Stimulated activated naive B cell treated with anti-CD40 and anti-IgM and Interleukin-4, amounts not matched to agents 10 μg/mL and 1 μg/mL and 100 μg/mL, for 72 hours (primary cell): ENCODE results near the gene DCX.

Experiments
- ATAC-seq, 2 donors: fragments of 150-1000 bp; cut with Tn5 transposase; replicated peaks; 2 replicates each; pipeline ENCODE4 v1.10.0; 2021; ENCODE audit warnings: moderate library complexity in 1 of 2
- DNase-seq: peaks from one replicate; pipeline ENCODE4 v3.0.0; 2021
- H3K27ac Mint-ChIP-seq: one replicate; pipeline ENCODE4 v1.8.0; 2022; ENCODE audit warnings: mild to moderate bottlenecking, mixed read lengths
- H3K27me3 Mint-ChIP-seq, 2 donors: one replicate each; pipeline ENCODE4 v1.8.0; 2022; ENCODE audit warnings: mixed read lengths in 2 of 2
- H3K36me3 Mint-ChIP-seq, 2 donors: one replicate each; pipeline ENCODE4 v1.8.0; 2022; ENCODE audit warnings: mixed read lengths in 2 of 2, mild to moderate bottlenecking in 1 of 2
- H3K4me1 Mint-ChIP-seq, 2 donors: one replicate each; pipeline ENCODE4 v1.8.0; 2022; ENCODE audit warnings: mixed read lengths in 2 of 2, mild to moderate bottlenecking in 1 of 2
- H3K4me3 Mint-ChIP-seq, 2 donors: one replicate each; pipeline ENCODE4 v1.8.0; 2022; ENCODE audit warnings: mild to moderate bottlenecking in 2 of 2, mixed read lengths in 2 of 2, moderate library complexity in 1 of 2
- H3K9me3 Mint-ChIP-seq, 2 donors: one replicate each; pipeline ENCODE4 v1.8.0; 2022; ENCODE audit warnings: mixed read lengths in 2 of 2, mild to moderate bottlenecking in 1 of 2

The DCX gene

DNA sequence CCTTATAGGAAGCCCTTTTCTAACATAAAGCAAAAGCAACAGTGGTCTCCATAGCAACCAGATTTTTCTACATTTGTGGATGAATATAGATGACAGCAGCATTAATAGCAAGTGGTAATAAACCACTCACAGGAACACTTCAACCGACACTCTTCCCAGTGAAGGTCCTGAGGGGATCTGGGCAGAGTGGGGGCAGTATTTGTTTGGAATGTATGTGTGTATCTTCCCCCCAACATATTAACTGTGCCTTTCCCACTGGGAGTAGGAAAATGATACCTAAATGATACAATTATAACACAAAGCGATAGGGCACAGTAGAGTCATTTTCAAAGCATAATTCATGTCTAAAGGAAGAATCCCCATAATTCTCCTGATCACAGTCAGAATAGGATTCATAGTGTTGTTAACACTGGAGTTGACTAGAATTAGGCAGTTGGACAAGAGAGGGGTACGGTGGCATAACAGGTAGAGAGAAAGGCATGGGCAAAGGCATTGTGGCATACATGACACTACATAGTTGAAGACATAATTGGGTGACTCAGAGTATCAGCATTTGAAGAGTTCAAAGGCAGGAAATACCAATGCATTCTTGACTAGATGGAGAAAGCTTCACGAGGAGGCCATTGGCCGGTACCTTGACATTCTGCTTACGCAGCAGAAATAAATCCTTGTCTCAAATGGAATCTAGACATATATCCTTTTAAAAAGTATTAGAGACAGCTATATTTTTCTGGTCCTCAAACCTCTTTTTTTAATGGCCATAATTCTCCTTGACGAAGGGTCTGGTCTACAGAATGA, 156.9 kb downstream of the DCX start:
- DNase-seq: no peak
- Mint-ChIP-seq H3K4me1 (no peaks in the 10 kb centered on the region), H3K4me3 (no peak overlapping the region), H3K36me3 (no peaks in the 10 kb centered on the region), H3K27me3 (peaks cover 0 to 12% of the 10 kb centered on the region in 2 donors), H3K9me3 (no peaks in the 10 kb centered on the region), H3K27ac (no peak overlapping the region)
- no peak for ATAC-seq

GRCh38 chrX:111244235-111244750, 167.7 kb downstream of the DCX start:
- Mint-ChIP-seq H3K9me3 (no peaks in the 10 kb centered on the region), H3K27ac (no peak overlapping the region)

More at GRCh38 chrX:111244235-111244750, 167.7 kb downstream of the DCX start:
- Mint-ChIP-seq H3K36me3 (no peaks in the 10 kb centered on the region), H3K4me1 (no peaks in the 10 kb centered on the region), H3K27me3 (peaks cover 0 to 6% of the 10 kb centered on the region in 2 donors), H3K4me3 (no peak overlapping the region)
- no peak for DNase-seq
- no peak for ATAC-seq
